Right kidney (tissue), 1 donor: Measurements from ENCODE around the gene MOB3A.
A peak's percentile ranks its signal among the peaks of the same experiment; 100 is the strongest.
"Not testable (repeated sequence)": the region's sequence is repeated elsewhere in the genome, so short reads cannot be mapped to it uniquely, and the experiment has no call there.

Experiments used
- DNase-seq: peaks from one replicate; pipeline ENCODE4 v3.0.0-alpha.2; 2016

Gene MOB3A

DNA sequence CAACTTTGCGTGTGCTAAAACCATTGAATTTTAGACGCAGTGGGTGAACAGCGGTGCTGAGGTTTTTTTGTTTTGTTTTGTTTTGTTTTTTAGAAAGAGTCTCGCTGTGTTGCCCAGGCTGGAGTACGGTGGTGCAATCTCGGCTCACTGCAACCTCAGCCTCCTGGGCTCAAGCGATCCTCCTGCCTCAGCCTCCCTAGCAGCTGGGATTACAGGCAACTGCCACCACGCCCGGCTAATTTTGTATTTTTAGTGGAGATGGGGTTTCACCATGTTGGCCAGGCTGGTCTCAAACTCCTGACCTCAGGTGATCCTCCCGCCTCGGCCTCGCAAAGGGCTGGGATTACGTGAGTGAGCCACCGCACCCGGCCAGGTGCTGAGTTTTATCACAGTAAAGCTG lies 61.9 kb downstream of the MOB3A start:
- DNase-seq: not testable (repeated sequence)

DNA sequence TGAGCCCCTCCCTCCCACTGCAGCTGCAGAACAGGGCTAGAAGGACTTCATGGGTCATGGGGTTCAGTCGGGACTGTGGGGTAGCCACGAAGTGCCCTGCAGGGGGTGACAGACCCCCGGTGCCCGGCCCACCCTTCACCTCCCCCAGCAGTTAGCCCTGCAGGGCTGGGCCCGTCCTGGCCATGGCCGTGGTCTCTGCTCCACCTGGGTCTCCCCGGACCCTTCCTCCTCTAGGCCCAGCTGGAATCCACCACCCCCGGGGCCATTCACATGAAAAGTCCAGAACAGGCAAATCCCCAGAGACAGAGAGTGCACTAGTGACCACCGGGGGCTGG lies 62.3 kb downstream of the MOB3A start:
- DNase-seq: no peak

DNA sequence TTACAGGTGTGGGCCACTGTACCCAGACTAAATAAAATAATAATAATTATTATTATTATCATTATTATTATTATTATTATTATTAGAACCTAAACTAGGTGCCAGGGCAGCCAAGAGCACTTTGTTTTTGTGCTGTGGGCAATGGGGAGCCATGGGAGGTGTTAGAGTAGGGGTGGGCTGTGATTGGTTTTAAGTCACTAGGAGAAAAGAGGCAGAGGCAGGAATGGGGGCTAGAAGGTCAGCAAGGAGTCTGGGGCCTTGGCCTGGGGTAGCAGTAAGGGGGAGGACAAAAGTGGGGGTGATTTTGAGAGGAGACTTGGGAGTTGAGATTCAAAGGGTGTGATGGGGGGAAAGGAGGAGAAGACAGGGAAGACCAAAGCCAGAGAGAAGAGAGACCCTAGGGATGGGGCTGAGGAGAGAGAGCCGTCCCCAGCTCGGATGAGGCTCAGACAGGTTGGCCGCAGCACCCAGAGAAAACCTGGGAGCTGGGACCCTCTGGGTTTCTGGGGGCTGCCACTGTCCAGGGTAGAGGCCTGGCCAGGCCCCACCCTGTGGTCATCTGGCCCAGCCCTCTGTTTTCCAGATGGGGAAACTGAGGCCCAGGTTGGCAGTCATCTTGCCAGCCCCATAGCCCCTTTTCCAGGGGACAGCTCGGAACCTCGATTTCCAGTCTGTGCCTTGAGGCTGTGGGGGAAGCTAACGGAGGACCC lies 62.9 kb downstream of the MOB3A start:
- no peak for DNase-seq

DNA sequence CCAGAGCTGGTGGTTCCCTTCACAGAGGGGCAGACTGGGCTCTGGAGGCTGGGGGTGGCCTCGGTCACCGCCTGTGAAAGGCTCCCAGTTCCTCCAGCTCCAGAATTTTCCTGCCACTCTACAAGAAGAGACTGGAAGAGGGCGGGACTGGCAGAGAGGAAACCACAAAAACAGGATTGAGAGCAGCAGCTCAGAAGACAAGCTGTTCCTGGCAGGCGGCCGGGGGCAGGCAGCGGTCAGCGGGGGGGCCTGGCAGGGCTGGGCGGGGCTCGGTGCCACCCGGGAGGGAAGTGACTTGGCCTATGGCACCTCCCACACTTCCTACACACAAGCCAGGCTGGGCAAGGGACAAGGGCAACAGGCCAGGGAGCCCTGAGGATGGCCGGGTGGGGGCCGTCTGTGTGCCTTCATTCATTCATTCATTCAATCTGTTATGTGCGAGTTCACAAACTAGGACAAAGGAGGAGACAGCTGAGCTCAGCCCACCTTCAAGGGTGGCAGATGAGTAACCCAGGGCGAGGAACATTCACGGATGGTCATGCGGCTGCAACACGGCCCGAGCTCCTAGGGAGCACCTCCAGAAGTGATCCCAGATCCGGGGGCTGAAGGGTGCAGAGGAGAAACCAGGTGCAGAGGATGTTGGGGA lies 63.7 kb downstream of the MOB3A start:
- peak; percentile 60 for DNase-seq

DNA sequence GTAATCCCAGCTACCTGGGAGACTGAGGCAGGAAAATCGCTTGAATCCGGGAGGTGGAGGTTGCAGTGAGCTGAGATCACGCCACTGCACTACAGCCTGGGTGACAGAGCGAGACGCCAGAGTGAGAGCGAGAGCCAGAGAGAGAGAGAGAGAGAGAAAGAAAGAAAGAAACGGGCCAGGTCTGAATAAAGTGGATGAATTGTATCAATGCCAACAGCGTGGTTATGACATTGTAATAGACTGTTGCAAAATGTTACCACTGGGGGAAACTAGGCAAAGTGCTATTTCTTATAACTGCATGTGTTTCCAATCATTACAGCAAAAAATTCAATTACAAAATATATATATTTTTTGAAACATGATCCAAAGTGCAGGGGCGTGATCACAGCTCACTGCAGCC lies 68.8 kb downstream of the MOB3A start:
- no peak for DNase-seq

DNA sequence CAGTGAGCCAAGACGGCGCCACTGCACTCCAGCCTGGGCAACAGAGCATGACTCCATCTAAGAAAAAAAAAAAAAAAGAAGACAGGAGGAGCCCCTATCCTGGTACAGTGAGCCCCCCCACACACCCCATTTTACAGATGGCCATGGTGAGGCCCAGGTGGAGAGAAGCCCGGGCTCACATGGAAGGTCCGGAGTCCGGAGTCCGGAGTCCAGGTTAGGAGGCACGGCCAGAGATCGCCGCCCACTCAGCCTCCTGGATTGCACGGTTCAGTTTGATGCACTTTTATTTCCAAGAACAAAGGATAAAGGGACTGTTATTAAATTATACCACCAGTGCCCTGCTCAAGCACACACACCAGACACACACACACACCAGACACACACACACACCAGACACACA lies 69.4 kb downstream of the MOB3A start:
- DNase-seq: no peak

DNA sequence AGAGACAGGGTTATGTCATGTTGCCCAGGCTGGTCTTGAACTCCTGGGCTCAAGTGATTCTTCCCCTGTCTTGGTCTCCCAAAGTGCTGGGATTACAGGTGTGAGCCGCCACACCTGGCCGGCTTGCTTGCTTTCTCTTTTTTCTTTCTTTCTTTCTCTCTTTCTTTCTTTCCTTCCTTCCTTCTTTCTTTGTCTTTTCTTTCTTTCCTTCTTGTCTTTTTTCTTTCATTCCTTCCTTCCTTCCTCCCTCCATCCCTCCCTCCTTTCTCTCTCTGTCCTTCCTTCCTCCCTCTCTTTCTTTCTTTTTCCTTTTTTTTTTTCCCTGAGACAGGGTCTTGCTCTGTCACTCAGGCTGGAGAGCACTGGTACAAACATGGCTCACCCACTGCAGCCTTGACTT lies 73.8 kb downstream of the MOB3A start:
- DNase-seq: no peak

DNA sequence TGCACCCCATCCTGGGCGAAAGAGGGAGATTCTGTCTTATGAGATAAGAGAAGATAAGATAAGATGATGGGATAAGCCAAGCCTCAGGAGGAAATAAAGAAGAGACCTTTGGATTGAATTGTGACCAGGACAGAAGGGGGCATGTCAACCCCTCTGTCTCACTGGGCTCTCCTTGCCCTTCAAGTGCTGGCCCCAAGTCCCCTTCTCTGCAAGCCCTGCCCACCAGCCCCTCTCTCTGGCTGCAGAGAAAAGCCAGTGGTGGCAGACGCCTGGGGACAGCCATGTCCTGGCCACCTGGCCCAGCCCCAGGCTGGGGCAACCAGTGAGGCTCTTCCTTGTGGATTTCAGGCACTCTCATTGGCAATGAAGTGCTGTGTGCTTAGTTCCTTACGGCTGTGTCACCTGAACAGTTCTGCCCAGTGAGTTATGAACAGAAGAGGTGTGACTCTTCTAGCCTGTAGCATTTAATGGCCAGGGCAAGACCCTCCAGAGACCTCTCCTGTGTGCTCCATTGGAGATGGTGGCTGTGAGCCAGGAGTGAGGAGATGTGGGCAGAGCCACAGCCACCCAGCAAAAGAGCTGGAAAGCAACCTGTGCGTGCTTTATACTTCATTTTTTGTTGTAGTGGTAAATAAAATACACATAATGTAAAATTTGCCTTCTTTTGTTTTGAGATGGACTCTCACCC lies 74.5 kb downstream of the MOB3A start:
- no peak for DNase-seq
